Measurements from ENCODE around the gene HDAC9.
"Not testable (repeated sequence)": the region's sequence is repeated elsewhere in the genome, so short reads cannot be mapped to it uniquely, and the experiment has no call there.

Gene HDAC9

GRCh38 chr7:18958627-18959026 is 463.1 kb downstream of the HDAC9 start:
- WGBS, 2 experiments (ENCODE audit: insufficient coverage in 2 of 2) = 83 to 100% methylated on average over 3 of the region's 4 CpGs
- Histone ChIP-seq H3K4me1 (ENCODE audit: control insufficient read depth, insufficient read depth, low read length, poor library complexity, severe bottlenecking) (peaks cover 3% of the 10 kb centered on the region), H3K27ac (ENCODE audit: low read depth, low read length, severe bottlenecking) (no peak overlapping the region), H3K9me3 (ENCODE audit: control insufficient read depth, low read length) (no peaks in the 10 kb centered on the region), H3K36me3 (ENCODE audit: control insufficient read depth, insufficient read depth, low read length) (no peaks in the 10 kb centered on the region), H3K4me3 (ENCODE audit: extremely low read depth, insufficient read depth, low read length, poor library complexity, severe bottlenecking) (no peak overlapping the region)

GRCh38 chr7:18960725-18961124 is 465.2 kb downstream of the HDAC9 start:
- Histone ChIP-seq H3K27ac (ENCODE audit: low read depth, low read length, severe bottlenecking) (no peak overlapping the region), H3K4me1 (ENCODE audit: control insufficient read depth, insufficient read depth, low read length, poor library complexity, severe bottlenecking) (peaks cover 3% of the 10 kb centered on the region), H3K9me3 (ENCODE audit: control insufficient read depth, low read length) (no peaks in the 10 kb centered on the region), H3K36me3 (ENCODE audit: control insufficient read depth, insufficient read depth, low read length) (no peaks in the 10 kb centered on the region), H3K4me3 (ENCODE audit: extremely low read depth, insufficient read depth, low read length, poor library complexity, severe bottlenecking) (no peak overlapping the region)
- 20 to 76% methylated on average over 1 to 2 of the region's 4 CpGs for WGBS, 2 experiments (ENCODE audit: insufficient coverage in 2 of 2)

- H3K27ac ChIP-seq (ENCODE audit: low read depth, low read length, severe bottlenecking) = no peak overlapping the region
- H3K9me3 ChIP-seq (ENCODE audit: control insufficient read depth, low read length) = no peaks in the 10 kb centered on the region
- H3K36me3 ChIP-seq (ENCODE audit: control insufficient read depth, insufficient read depth, low read length) = no peaks in the 10 kb centered on the region
- 90 to 97% methylated on average over 2 to 3 of the region's 4 CpGs for WGBS, 2 experiments (ENCODE audit: insufficient coverage in 2 of 2)
- H3K4me1 ChIP-seq (ENCODE audit: control insufficient read depth, insufficient read depth, low read length, poor library complexity, severe bottlenecking) = peaks cover 3% of the 10 kb centered on the region
- no peak overlapping the region for H3K4me3 ChIP-seq (ENCODE audit: extremely low read depth, insufficient read depth, low read length, poor library complexity, severe bottlenecking)
Observed at GRCh38 chr7:18962031-18962430, 466.5 kb downstream of the HDAC9 start.

GRCh38 chr7:18965657-18966056 is 470.1 kb downstream of the HDAC9 start:
- 57 to 100% methylated on average over 1 to 3 of the region's 3 CpGs for WGBS, 2 experiments (ENCODE audit: insufficient coverage in 2 of 2)
- H3K9me3 ChIP-seq (ENCODE audit: control insufficient read depth, low read length) = no peaks in the 10 kb centered on the region
- H3K4me3 ChIP-seq (ENCODE audit: extremely low read depth, insufficient read depth, low read length, poor library complexity, severe bottlenecking) = no peak overlapping the region
- H3K4me1 ChIP-seq (ENCODE audit: control insufficient read depth, insufficient read depth, low read length, poor library complexity, severe bottlenecking) = peaks cover 2% of the 10 kb centered on the region
- no peaks in the 10 kb centered on the region for H3K36me3 ChIP-seq (ENCODE audit: control insufficient read depth, insufficient read depth, low read length)
- H3K27ac ChIP-seq (ENCODE audit: low read depth, low read length, severe bottlenecking) = no peak overlapping the region

- not testable (repeated sequence) for H3K36me3 ChIP-seq (ENCODE audit: control insufficient read depth, insufficient read depth, low read length); H3K27ac ChIP-seq (ENCODE audit: low read depth, low read length, severe bottlenecking); H3K4me1 ChIP-seq (ENCODE audit: control insufficient read depth, insufficient read depth, low read length, poor library complexity, severe bottlenecking); H3K4me3 ChIP-seq (ENCODE audit: extremely low read depth, insufficient read depth, low read length, poor library complexity, severe bottlenecking); H3K9me3 ChIP-seq (ENCODE audit: control insufficient read depth, low read length)
- 89 to 96% methylated on average over 12 to 15 of the region's 16 CpGs for WGBS, 2 experiments (ENCODE audit: insufficient coverage in 2 of 2)
Observed at GRCh38 chr7:18967755-18968154, 472.2 kb downstream of the HDAC9 start.

- Histone ChIP-seq H3K9me3 (ENCODE audit: control insufficient read depth, low read length) (no peaks in the 10 kb centered on the region), H3K4me1 (ENCODE audit: control insufficient read depth, insufficient read depth, low read length, poor library complexity, severe bottlenecking) (peaks cover 9% of the 10 kb centered on the region), H3K27ac (ENCODE audit: low read depth, low read length, severe bottlenecking) (no peak overlapping the region), H3K4me3 (ENCODE audit: extremely low read depth, insufficient read depth, low read length, poor library complexity, severe bottlenecking) (no peak overlapping the region), H3K36me3 (ENCODE audit: control insufficient read depth, insufficient read depth, low read length) (no peaks in the 10 kb centered on the region)
- no CpG with 5 or more reads among the region's 1 CpG for WGBS, 2 experiments (ENCODE audit: insufficient coverage in 2 of 2)
Observed at GRCh38 chr7:18971839-18972238, 476.3 kb downstream of the HDAC9 start.

- Histone ChIP-seq H3K9me3 (ENCODE audit: control insufficient read depth, low read length) (no peaks in the 10 kb centered on the region), H3K36me3 (ENCODE audit: control insufficient read depth, insufficient read depth, low read length) (no peaks in the 10 kb centered on the region), H3K4me1 (ENCODE audit: control insufficient read depth, insufficient read depth, low read length, poor library complexity, severe bottlenecking) (peaks cover 21% of the 10 kb centered on the region), H3K27ac (ENCODE audit: low read depth, low read length, severe bottlenecking) (no peak overlapping the region), H3K4me3 (ENCODE audit: extremely low read depth, insufficient read depth, low read length, poor library complexity, severe bottlenecking) (no peak overlapping the region)
- WGBS, 2 experiments (ENCODE audit: insufficient coverage in 2 of 2) = 71 to 75% methylated on average over 1 of the region's 1 CpG
Observed at GRCh38 chr7:18974803-18975202, 479.3 kb downstream of the HDAC9 start.

- 93% methylated on average over 3 of the region's 3 CpGs for WGBS, 2 experiments (ENCODE audit: insufficient coverage in 2 of 2)
- no peak overlapping the region for H3K4me3 ChIP-seq (ENCODE audit: extremely low read depth, insufficient read depth, low read length, poor library complexity, severe bottlenecking)
- H3K36me3 ChIP-seq (ENCODE audit: control insufficient read depth, insufficient read depth, low read length) = no peaks in the 10 kb centered on the region
- H3K27ac ChIP-seq (ENCODE audit: low read depth, low read length, severe bottlenecking) = no peak overlapping the region
- no peaks in the 10 kb centered on the region for H3K9me3 ChIP-seq (ENCODE audit: control insufficient read depth, low read length)
- peaks cover 21% of the 10 kb centered on the region for H3K4me1 ChIP-seq (ENCODE audit: control insufficient read depth, insufficient read depth, low read length, poor library complexity, severe bottlenecking)
Observed at GRCh38 chr7:18975276-18975675, 479.7 kb downstream of the HDAC9 start.

GRCh38 chr7:18975689-18976280 is 480.2 kb downstream of the HDAC9 start:
- Histone ChIP-seq H3K27ac (ENCODE audit: low read depth, low read length, severe bottlenecking) (no peak overlapping the region), H3K9me3 (ENCODE audit: control insufficient read depth, low read length) (no peaks in the 10 kb centered on the region), H3K4me1 (ENCODE audit: control insufficient read depth, insufficient read depth, low read length, poor library complexity, severe bottlenecking) (peaks cover 21% of the 10 kb centered on the region), H3K4me3 (ENCODE audit: extremely low read depth, insufficient read depth, low read length, poor library complexity, severe bottlenecking) (no peak overlapping the region), H3K36me3 (ENCODE audit: control insufficient read depth, insufficient read depth, low read length) (no peaks in the 10 kb centered on the region)
- WGBS, 2 experiments (ENCODE audit: insufficient coverage in 2 of 2) = 91 to 93% methylated on average over 7 to 8 of the region's 9 CpGs

- WGBS, 2 experiments (ENCODE audit: insufficient coverage in 2 of 2) = 83 to 96% methylated on average over 2 to 3 of the region's 6 CpGs
- Histone ChIP-seq H3K27ac (ENCODE audit: low read depth, low read length, severe bottlenecking) (no peak overlapping the region), H3K9me3 (ENCODE audit: control insufficient read depth, low read length) (no peaks in the 10 kb centered on the region), H3K4me1 (ENCODE audit: control insufficient read depth, insufficient read depth, low read length, poor library complexity, severe bottlenecking) (peaks cover 21% of the 10 kb centered on the region), H3K36me3 (ENCODE audit: control insufficient read depth, insufficient read depth, low read length) (no peaks in the 10 kb centered on the region), H3K4me3 (ENCODE audit: extremely low read depth, insufficient read depth, low read length, poor library complexity, severe bottlenecking) (no peak overlapping the region)
Observed at GRCh38 chr7:18976715-18977471, 481.3 kb downstream of the HDAC9 start.

- Histone ChIP-seq H3K27ac (ENCODE audit: low read depth, low read length, severe bottlenecking) (peak overlapping the region; percentile 25), H3K4me3 (ENCODE audit: extremely low read depth, insufficient read depth, low read length, poor library complexity, severe bottlenecking) (no peak overlapping the region), H3K4me1 (ENCODE audit: control insufficient read depth, insufficient read depth, low read length, poor library complexity, severe bottlenecking) (peaks cover 21% of the 10 kb centered on the region), H3K36me3 (ENCODE audit: control insufficient read depth, insufficient read depth, low read length) (no peaks in the 10 kb centered on the region), H3K9me3 (ENCODE audit: control insufficient read depth, low read length) (no peaks in the 10 kb centered on the region)
- 20 to 60% methylated on average over 1 of the region's 2 CpGs for WGBS, 2 experiments (ENCODE audit: insufficient coverage in 2 of 2)
Observed at GRCh38 chr7:18978108-18978495, 482.6 kb downstream of the HDAC9 start.

Measured in mesodermal cell (in vitro differentiated cells).